CD14-positive monocyte (primary cell): ENCODE results near the gene IP6K1. TPM values are rescaled to one million over a fixed set of nuclear protein-coding genes. Genes with fewer than 3 reads are reported as not detected.

Experiments used
- DNase-seq, 3 donors: peaks; one replicate each; pipeline ENCODE4 v3.0.0-alpha.2; 2011 to 2022
- H2AFZ ChIP-seq: 2 replicates; pipeline ENCODE4 v1.6.0; 2012; ENCODE audit warnings: mild to moderate bottlenecking, low read depth, low read length, inconsistent platforms; ENCODE audit not compliant: insufficient read depth, poor library complexity, severe bottlenecking
- H3K27ac ChIP-seq, 2 donors: 1 replicate in 1 of 2; 2 replicates in 1 of 2; pipeline ENCODE4 v1.5.1; 2012 to 2013; ENCODE audit warnings: low read length in 2 of 2, control low read depth in 1 of 2, inconsistent platforms in 1 of 2, low read depth in 1 of 2, mild to moderate bottlenecking in 1 of 2
- H3K27me3 ChIP-seq, 2 donors: one replicate each; pipeline versions ENCODE4 v1.6.0 to v1.6.1; 2011 to 2013; ENCODE audit warnings: low read length in 2 of 2; ENCODE audit not compliant: control insufficient read depth in 2 of 2, insufficient read depth in 2 of 2
- H3K36me3 ChIP-seq, 2 donors: replicated peaks in 1 of 2; 1 replicate in 1 of 2; 2 replicates in 1 of 2; pipeline versions ENCODE4 v1.5.1 to v1.6.1; 2012 to 2013; ENCODE audit warnings: low read length in 2 of 2, control low read depth in 1 of 2, inconsistent platforms in 1 of 2, mild to moderate bottlenecking in 1 of 2; ENCODE audit not compliant: insufficient read depth in 2 of 2, control insufficient read depth in 1 of 2
- H3K4me1 ChIP-seq, 2 donors: 1 replicate in 1 of 2; 2 replicates in 1 of 2; pipeline versions ENCODE4 v1.5.1 to v1.6.1; 2012 to 2013; ENCODE audit warnings: low read length in 2 of 2, control low read depth in 1 of 2, inconsistent platforms in 1 of 2, mild to moderate bottlenecking in 1 of 2, moderate library complexity in 1 of 2; ENCODE audit not compliant: insufficient read depth in 2 of 2, control insufficient read depth in 1 of 2
- H3K4me2 ChIP-seq: replicated peaks from 2 replicates; pipeline ENCODE3; 2012; ENCODE audit warnings: low read length, moderate library complexity, mild to moderate bottlenecking; ENCODE audit not compliant: poor library complexity, severe bottlenecking; ENCODE audit errors: extremely low read depth
- H3K4me3 ChIP-seq, 3 experiments: fragments of 200-600 bp in 1 of 3; sonication (generic) in 1 of 3; replicated peaks in 1 of 3; 1 replicate in 2 of 3; 2 replicates in 1 of 3; pipeline ENCODE4 v1.5.1; 2011 to 2013; ENCODE audit warnings: low read length in 3 of 3, mild to moderate bottlenecking in 3 of 3, control low read depth in 2 of 3, low read depth in 2 of 3, inconsistent platforms in 1 of 3, moderate library complexity in 1 of 3
- H3K79me2 ChIP-seq: 2 replicates; pipeline ENCODE4 v1.6.0; 2012; ENCODE audit warnings: mild to moderate bottlenecking, control low read depth, inconsistent platforms, low read length, moderate library complexity; ENCODE audit not compliant: insufficient read depth
- H3K9ac ChIP-seq: 2 replicates; pipeline ENCODE4 v1.6.0; 2017; ENCODE audit warnings: low read length, mild to moderate bottlenecking; ENCODE audit not compliant: insufficient read depth, poor library complexity, severe bottlenecking
- H3K9me3 ChIP-seq, 2 donors: replicated peaks in 1 of 2; 1 replicate in 1 of 2; 2 replicates in 1 of 2; pipeline versions ENCODE4 v1.5.1 to v1.6.1; 2012 to 2013; ENCODE audit warnings: low read length in 2 of 2, control low read depth in 1 of 2; ENCODE audit not compliant: control insufficient read depth in 1 of 2, insufficient read depth in 1 of 2
- H4K20me1 ChIP-seq: 2 replicates; pipeline ENCODE4 v1.6.0; 2012; ENCODE audit warnings: mild to moderate bottlenecking, low read length, control low read depth, moderate library complexity; ENCODE audit not compliant: insufficient read depth
- H3K27ac Mint-ChIP-seq, 7 donors: one replicate each; pipeline ENCODE4 v1.8.0; 2020; ENCODE audit warnings: mild to moderate bottlenecking in 7 of 7, mixed read lengths in 7 of 7, moderate library complexity in 6 of 7, inconsistent platforms in 2 of 7
- H3K27me3 Mint-ChIP-seq, 3 donors: one replicate each; pipeline ENCODE4 v1.8.0; 2021 to 2022; ENCODE audit warnings: low read depth in 3 of 3, mild to moderate bottlenecking in 3 of 3, mixed read lengths in 3 of 3, moderate library complexity in 3 of 3, inconsistent platforms in 1 of 3
- H3K36me3 Mint-ChIP-seq, 2 donors: one replicate each; pipeline ENCODE4 v1.8.0; 2020; ENCODE audit warnings: mixed read lengths in 2 of 2, inconsistent platforms in 1 of 2, mild to moderate bottlenecking in 1 of 2
- H3K4me1 Mint-ChIP-seq: one replicate; pipeline ENCODE4 v1.8.0; 2020; ENCODE audit warnings: mild to moderate bottlenecking, mixed read lengths
- H3K4me3 Mint-ChIP-seq, 2 donors: one replicate each; pipeline ENCODE4 v1.8.0; 2020; ENCODE audit warnings: mild to moderate bottlenecking in 2 of 2, mixed read lengths in 2 of 2, moderate library complexity in 1 of 2
- H3K9me3 Mint-ChIP-seq, 7 donors: one replicate each; pipeline ENCODE4 v1.8.0; 2020 to 2022; ENCODE audit warnings: mixed read lengths in 7 of 7, mild to moderate bottlenecking in 6 of 7, moderate library complexity in 6 of 7, inconsistent platforms in 2 of 7
- WGBS: methylation state at CpG from one replicate; pipeline ENCODE4 v1.1.5; 2013; ENCODE audit warnings: missing lambda C conversion rate; ENCODE audit not compliant: insufficient coverage; 5-methylcytosine and 5-hydroxymethylcytosine counted together
- intact Hi-C, 2 donors: fragments of 100-400 bp; cut with micrococcal nuclease; formaldehyde crosslinking; loops; one replicate each; pipeline versions ENCODE4 v1.15.0 to v1.15.1; 2023
- polyA plus RNA-seq, 3 donors: library from polyadenylated mRNA; depleted of rRNA in 1 of 3; unstranded in 2 of 3; stranded (reverse) in 1 of 3; fragments of 300-500 nt in 2 of 3; fragments of >200 nt in 1 of 3; fragmentation: Illumina TruSeq in 2 of 3; gene quantifications; 1 replicate in 2 of 3; 2 replicates in 1 of 3; pipeline ENCODE4 v1.2.3, GENCODE V29; 2012 to 2021
- TF ChIP-seq, protein P1 (sequence below): fragments of 200-600 bp; IDR thresholded peaks from one replicate; pipeline ENCODE4 v1.8.0; 2022; ENCODE audit warnings: antibody characterized with exemption, mild to moderate bottlenecking

Gene IP6K1
- polyA plus RNA-seq, 3 donors: 15.8 to 27.1 (median 16.1) TPM

- WGBS: 95% methylated on average over 13 of the region's 13 CpGs
- Histone ChIP-seq H3K9me3 (no peaks in the 10 kb centered on the region), H3K27me3 (peaks cover 0 to 7% of the 10 kb centered on the region in 2 donors), H3K4me2 (no peak overlapping the region), H3K36me3 (peaks cover 0 to 13% of the 10 kb centered on the region in 2 donors), H3K4me1 (peaks cover 18 to 26% of the 10 kb centered on the region in 2 donors), H3K79me2 (no peaks in the 10 kb centered on the region), H4K20me1 (peaks cover 12% of the 10 kb centered on the region), H2AFZ (no peak overlapping the region), H3K27ac (no peak overlapping the region), H3K9ac (no peak overlapping the region), H3K4me3 (no peak overlapping the region)
- peaks cover 0 to 5% (median 0%) of the 10 kb centered on the region in 7 donors for H3K9me3 Mint-ChIP-seq
- peak in 1 of 3 donors; percentile 3 for DNase-seq
- TF ChIP-seq, protein P1, sequence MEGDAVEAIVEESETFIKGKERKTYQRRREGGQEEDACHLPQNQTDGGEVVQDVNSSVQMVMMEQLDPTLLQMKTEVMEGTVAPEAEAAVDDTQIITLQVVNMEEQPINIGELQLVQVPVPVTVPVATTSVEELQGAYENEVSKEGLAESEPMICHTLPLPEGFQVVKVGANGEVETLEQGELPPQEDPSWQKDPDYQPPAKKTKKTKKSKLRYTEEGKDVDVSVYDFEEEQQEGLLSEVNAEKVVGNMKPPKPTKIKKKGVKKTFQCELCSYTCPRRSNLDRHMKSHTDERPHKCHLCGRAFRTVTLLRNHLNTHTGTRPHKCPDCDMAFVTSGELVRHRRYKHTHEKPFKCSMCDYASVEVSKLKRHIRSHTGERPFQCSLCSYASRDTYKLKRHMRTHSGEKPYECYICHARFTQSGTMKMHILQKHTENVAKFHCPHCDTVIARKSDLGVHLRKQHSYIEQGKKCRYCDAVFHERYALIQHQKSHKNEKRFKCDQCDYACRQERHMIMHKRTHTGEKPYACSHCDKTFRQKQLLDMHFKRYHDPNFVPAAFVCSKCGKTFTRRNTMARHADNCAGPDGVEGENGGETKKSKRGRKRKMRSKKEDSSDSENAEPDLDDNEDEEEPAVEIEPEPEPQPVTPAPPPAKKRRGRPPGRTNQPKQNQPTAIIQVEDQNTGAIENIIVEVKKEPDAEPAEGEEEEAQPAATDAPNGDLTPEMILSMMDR: no peak
- H3K4me3 Mint-ChIP-seq: peak overlapping the region in 1 of 2 donors; percentile 16
- H3K36me3 Mint-ChIP-seq: peaks cover 22 to 28% of the 10 kb centered on the region in 2 donors
- H3K4me1 Mint-ChIP-seq: peaks cover 28% of the 10 kb centered on the region
- H3K27me3 Mint-ChIP-seq: peaks cover 7 to 11% (median 9%) of the 10 kb centered on the region in 3 donors
- intact Hi-C loops: loop anchor here in 1 of 2 donors (10.0 kb wide), 1 partner anchor 230 kb away; the partner anchor contains the start of gene RBM6
- H3K27ac Mint-ChIP-seq: peak overlapping the region in 2 of 7 donors; percentile 14 to 46
Measured at GRCh38 chr3:49714728-49715550, 71.4 kb downstream of the IP6K1 start.

DNA sequence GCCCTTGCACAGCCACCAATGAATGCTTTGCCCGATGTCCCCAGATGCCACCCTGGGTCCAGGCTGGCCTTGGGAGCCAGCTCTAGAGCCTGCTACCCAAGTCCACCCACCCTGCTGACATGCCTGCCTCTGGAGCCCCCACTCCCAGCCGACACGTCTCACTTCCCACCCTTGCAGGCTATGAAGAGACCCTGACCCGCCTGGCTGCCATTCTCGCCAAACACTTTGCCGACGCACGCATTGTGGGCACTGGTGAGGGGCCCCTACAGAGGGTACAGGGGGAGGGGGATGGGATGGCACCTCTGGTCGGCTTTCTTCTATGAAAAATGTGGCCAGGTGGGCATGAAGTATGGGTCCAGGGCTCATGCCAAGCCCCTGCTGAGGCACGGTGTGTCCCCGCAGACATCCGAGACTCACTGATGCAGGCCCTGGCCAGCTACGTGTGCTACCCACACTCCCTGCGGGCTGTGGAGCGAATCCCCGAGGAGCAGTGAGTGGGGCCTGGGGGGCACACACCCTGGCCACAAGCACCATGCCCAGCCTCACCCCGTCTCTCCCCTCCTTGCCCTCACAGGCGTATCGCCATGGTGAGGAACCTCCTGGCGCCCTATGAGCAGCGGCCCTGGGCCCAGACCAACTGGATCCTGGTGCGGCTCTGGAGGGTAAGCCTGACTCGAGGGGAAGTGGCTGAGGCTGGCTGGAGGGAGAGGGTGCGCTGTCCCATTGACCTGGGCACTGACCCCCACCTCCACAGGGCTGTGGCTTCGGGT lies 72.8 kb downstream of the IP6K1 start:
- Mint-ChIP-seq H3K4me1 (peaks cover 16% of the 10 kb centered on the region), H3K36me3 (peaks cover 23 to 33% of the 10 kb centered on the region in 2 donors), H3K27ac (peak overlapping the region in 1 of 7 donors; percentile 60), H3K9me3 (peaks cover 0 to 1% (median 0%) of the 10 kb centered on the region in 7 donors), H3K27me3 (peaks cover 2 to 7% (median 3%) of the 10 kb centered on the region in 3 donors), H3K4me3 (no peak overlapping the region)
- no peaks in the 10 kb centered on the region for H3K9me3 ChIP-seq
- 97% methylated on average over 19 of the region's 25 CpGs for WGBS
- H2AFZ ChIP-seq: no peak overlapping the region
- H3K9ac ChIP-seq: no peak overlapping the region
- peak in 1 of 3 donors; percentile 2 for DNase-seq
- no peak overlapping the region for H3K4me2 ChIP-seq
- peaks cover 0 to 13% of the 10 kb centered on the region in 2 donors for H3K36me3 ChIP-seq
- TF ChIP-seq, protein P1: no peak
- peaks cover 7 to 12% of the 10 kb centered on the region in 2 donors for H3K4me1 ChIP-seq
- H4K20me1 ChIP-seq: peaks cover 8% of the 10 kb centered on the region
- peaks cover 0 to 2% of the 10 kb centered on the region in 2 donors for H3K27me3 ChIP-seq
- no peak overlapping the region for H3K4me3 ChIP-seq
- intact Hi-C loops: loop anchor here in 1 of 2 donors (10.0 kb wide), 1 partner anchor 231 kb away; the partner anchor contains the start of gene RBM6
- H3K79me2 ChIP-seq: no peaks in the 10 kb centered on the region
- no peak overlapping the region for H3K27ac ChIP-seq
